Endothelial cell of umbilical vein (primary cell): ENCODE results near the gene SETSIP.

Experiments used
- EZH2 ChIP-seq: IDR thresholded peaks from 2 replicates; pipeline ENCODE4 v1.6.1; 2012; ENCODE audit warnings: borderline replicate concordance, low read depth, mild to moderate bottlenecking, moderate library complexity, low read length, inconsistent platforms; ENCODE audit not compliant: severe bottlenecking
- FOS ChIP-seq: IDR thresholded peaks from 2 replicates; pipeline ENCODE4 v1.6.1; 2011; ENCODE audit warnings: mild to moderate bottlenecking, low read length, moderate library complexity, borderline replicate concordance; ENCODE audit not compliant: insufficient read depth
- GATA2 ChIP-seq: IDR thresholded peaks from 2 replicates; pipeline ENCODE4 v1.7.0; 2011; ENCODE audit warnings: low read depth, mild to moderate bottlenecking, moderate library complexity, mixed read lengths, low read length; ENCODE audit not compliant: insufficient read length, insufficient read depth
- JUN ChIP-seq: IDR thresholded peaks from 2 replicates; pipeline ENCODE4 v1.6.1; 2011; ENCODE audit warnings: borderline replicate concordance, low read depth; ENCODE audit not compliant: insufficient read length, insufficient read depth
- MYC ChIP-seq: IDR thresholded peaks from one replicate; pipeline ENCODE4 v1.6.1; 2011; ENCODE audit warnings: mild to moderate bottlenecking, low read depth, low read length
- POLR2A ChIP-seq: IDR thresholded peaks from 2 replicates; pipeline ENCODE4 v1.6.1; 2012; ENCODE audit warnings: low read depth, mild to moderate bottlenecking, control low read depth, low read length
- POLR2AphosphoS5 ChIP-seq: IDR thresholded peaks from 2 replicates; pipeline ENCODE4 v1.6.1; 2012; ENCODE audit warnings: low read depth, mild to moderate bottlenecking, control low read depth, low read length, moderate library complexity; ENCODE audit not compliant: insufficient read depth
- TF ChIP-seq, protein P1 (sequence below): IDR thresholded peaks from 2 replicates; pipeline ENCODE4 v1.6.1; 2011; ENCODE audit not compliant: insufficient read depth, insufficient read length
- TF ChIP-seq, protein P2 (sequence below), 2 donors: IDR thresholded peaks; 1 replicate in 1 of 2; 2 replicates in 1 of 2; pipeline ENCODE4 v1.5.1; 2011; ENCODE audit warnings: low read length in 2 of 2, mild to moderate bottlenecking in 2 of 2, moderate library complexity in 2 of 2, control low read depth in 1 of 2, inconsistent platforms in 1 of 2, low read depth in 1 of 2; ENCODE audit not compliant: insufficient read depth in 1 of 2; ENCODE audit errors: extremely low read depth in 1 of 2

DNA sequence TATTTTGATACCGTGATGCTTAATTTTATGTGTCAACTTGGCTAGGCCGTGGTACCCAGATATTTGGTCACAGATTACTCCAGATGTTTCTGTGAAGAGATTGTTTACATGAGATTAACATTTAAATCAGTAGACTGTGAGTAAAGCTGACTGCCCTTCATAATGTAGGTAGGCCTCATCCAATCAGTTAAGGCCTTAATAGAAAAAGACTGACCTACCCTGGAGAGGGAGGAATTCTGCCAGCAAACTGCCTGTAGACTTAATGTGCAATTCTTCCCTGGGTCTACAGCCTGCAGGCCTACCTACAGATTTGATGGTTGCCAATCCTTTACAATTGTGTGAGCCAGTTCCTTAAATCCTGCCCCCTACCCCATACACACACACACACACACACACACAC is 4.3 kb downstream of the SETSIP start:
- TF ChIP-seq, protein P1, sequence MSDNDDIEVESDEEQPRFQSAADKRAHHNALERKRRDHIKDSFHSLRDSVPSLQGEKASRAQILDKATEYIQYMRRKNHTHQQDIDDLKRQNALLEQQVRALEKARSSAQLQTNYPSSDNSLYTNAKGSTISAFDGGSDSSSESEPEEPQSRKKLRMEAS: no peak
- no peak for TF ChIP-seq POLR2AphosphoS5
- TF ChIP-seq, protein P2, sequence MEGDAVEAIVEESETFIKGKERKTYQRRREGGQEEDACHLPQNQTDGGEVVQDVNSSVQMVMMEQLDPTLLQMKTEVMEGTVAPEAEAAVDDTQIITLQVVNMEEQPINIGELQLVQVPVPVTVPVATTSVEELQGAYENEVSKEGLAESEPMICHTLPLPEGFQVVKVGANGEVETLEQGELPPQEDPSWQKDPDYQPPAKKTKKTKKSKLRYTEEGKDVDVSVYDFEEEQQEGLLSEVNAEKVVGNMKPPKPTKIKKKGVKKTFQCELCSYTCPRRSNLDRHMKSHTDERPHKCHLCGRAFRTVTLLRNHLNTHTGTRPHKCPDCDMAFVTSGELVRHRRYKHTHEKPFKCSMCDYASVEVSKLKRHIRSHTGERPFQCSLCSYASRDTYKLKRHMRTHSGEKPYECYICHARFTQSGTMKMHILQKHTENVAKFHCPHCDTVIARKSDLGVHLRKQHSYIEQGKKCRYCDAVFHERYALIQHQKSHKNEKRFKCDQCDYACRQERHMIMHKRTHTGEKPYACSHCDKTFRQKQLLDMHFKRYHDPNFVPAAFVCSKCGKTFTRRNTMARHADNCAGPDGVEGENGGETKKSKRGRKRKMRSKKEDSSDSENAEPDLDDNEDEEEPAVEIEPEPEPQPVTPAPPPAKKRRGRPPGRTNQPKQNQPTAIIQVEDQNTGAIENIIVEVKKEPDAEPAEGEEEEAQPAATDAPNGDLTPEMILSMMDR (IDR thresholded peaks at IDR 0.05; ENCODE audit: extremely low read depth in 1 of 2, insufficient read depth in 1 of 2, low read depth in 1 of 2, low read length in 2 of 2): no peak
- TF ChIP-seq POLR2A: no peak
- no peak for TF ChIP-seq EZH2
- TF ChIP-seq FOS: no peak
- TF ChIP-seq GATA2: no peak
- no peak for TF ChIP-seq JUN
- TF ChIP-seq MYC: no peak
